HUES6 (cell line): ENCODE measurements around the gene INO80.
A peak's percentile ranks its signal among the peaks of the same experiment; 100 is the strongest.
"Not testable (repeated sequence)": the region's sequence is repeated elsewhere in the genome, so short reads cannot be mapped to it uniquely, and the experiment has no call there.

Experiments
- H3K27ac ChIP-seq: 2 replicates; pipeline ENCODE4 v1.7.0; 2013; ENCODE audit warnings: low read depth, mild to moderate bottlenecking, low read length, inconsistent platforms
- H3K27me3 ChIP-seq: 2 replicates; pipeline ENCODE4 v1.6.1; 2013; ENCODE audit warnings: low read length; ENCODE audit not compliant: control insufficient read depth, insufficient read depth
- H3K36me3 ChIP-seq: 2 replicates; pipeline ENCODE4 v1.6.1; 2013; ENCODE audit warnings: low read length; ENCODE audit not compliant: control insufficient read depth, insufficient read depth
- H3K4me1 ChIP-seq: 2 replicates; pipeline ENCODE4 v1.6.1; 2013; ENCODE audit warnings: low read length; ENCODE audit not compliant: control insufficient read depth, insufficient read depth
- H3K4me3 ChIP-seq: 2 replicates; pipeline ENCODE4 v1.5.1; 2013; ENCODE audit warnings: low read depth, low read length
- H3K9ac ChIP-seq: one replicate; pipeline ENCODE4 v1.6.1; 2013; ENCODE audit warnings: mild to moderate bottlenecking, low read length
- H3K9me3 ChIP-seq: 2 replicates; pipeline ENCODE4 v1.6.1; 2013; ENCODE audit warnings: low read depth, low read length; ENCODE audit not compliant: control insufficient read depth, insufficient read depth

The INO80 gene

DNA sequence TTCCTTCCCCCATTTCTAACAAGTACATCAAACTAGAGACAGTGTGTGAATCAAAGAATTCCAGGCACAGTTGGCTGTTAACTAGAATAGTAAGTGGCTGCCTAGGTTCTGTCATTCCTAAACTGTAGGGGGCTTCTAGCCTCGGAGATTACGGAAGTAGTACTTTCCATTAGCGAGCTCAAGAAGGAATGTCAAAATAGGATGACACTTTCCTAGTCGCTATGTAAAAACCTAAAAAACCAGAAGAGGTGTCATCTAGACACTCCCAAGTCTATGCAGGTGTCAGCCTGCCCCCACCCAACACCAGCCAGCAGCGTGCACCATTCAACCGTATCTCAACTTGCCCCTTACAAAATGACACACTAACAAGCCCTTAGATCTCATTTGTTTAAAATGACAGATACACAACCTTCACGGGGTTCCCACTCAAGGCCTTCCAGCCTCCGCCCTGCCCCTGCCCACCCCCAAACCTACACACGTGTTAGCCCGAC, 874 bp downstream of the INO80 start:
- H3K9me3 ChIP-seq: no peaks in the 10 kb centered on the region
- H3K36me3 ChIP-seq: peaks cover 7% of the 10 kb centered on the region; the same call in 1 of the 2 replicates
- H3K27me3 ChIP-seq: no peaks in the 10 kb centered on the region
- H3K4me3 ChIP-seq: peak overlapping the region; percentile 88
- peak overlapping the region; percentile 100 for H3K9ac ChIP-seq
- peak overlapping the region; percentile 98 for H3K27ac ChIP-seq
- H3K4me1 ChIP-seq: no peaks in the 10 kb centered on the region

DNA sequence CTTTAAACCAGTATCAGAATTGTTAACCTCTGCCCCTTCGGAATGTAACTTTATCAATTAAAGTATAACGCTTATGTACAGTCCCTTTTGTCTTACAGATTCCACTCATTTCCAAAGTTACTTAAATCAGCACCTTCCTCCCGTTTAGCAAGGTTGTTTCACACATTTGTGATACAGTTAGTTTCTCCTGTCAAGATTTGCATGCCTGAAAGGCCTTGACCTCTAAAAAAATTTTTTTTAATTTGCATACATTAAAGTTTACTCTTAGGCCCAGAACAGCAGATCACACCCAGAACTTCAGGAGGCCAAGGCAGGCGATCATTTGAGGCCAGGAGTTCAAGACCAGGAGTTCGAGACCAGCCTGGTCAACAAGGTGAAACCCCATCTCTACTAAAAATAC, 9.1 kb downstream of the INO80 start:
- Histone ChIP-seq H3K27ac (no peak overlapping the region), H3K4me1 (no peaks in the 10 kb centered on the region), H3K4me3 (no peak overlapping the region), H3K36me3 (peaks cover 17% of the 10 kb centered on the region), H3K9ac (no peak overlapping the region), H3K27me3 (no peaks in the 10 kb centered on the region), H3K9me3 (no peaks in the 10 kb centered on the region)

- no peak overlapping the region for H3K27ac ChIP-seq
- no peaks in the 10 kb centered on the region for H3K9me3 ChIP-seq
- H3K4me1 ChIP-seq: no peaks in the 10 kb centered on the region
- H3K9ac ChIP-seq: no peak overlapping the region
- H3K36me3 ChIP-seq: peaks cover 13% of the 10 kb centered on the region
- no peak overlapping the region for H3K4me3 ChIP-seq
- H3K27me3 ChIP-seq: no peaks in the 10 kb centered on the region
These were observed 10.4 kb downstream of the INO80 start for GRCh38 chr15:41105348-41106334.

- peaks cover 12% of the 10 kb centered on the region for H3K36me3 ChIP-seq
- no peaks in the 10 kb centered on the region for H3K9me3 ChIP-seq
- no peaks in the 10 kb centered on the region for H3K27me3 ChIP-seq
- H3K9ac ChIP-seq: no peak overlapping the region
- no peak overlapping the region for H3K27ac ChIP-seq
- H3K4me1 ChIP-seq: no peaks in the 10 kb centered on the region
- H3K4me3 ChIP-seq: no peak overlapping the region
These were observed 11.8 kb downstream of the INO80 start for GRCh38 chr15:41104234-41104633.

GRCh38 chr15:41102854-41103253, 13.2 kb downstream of the INO80 start:
- peaks cover 10% of the 10 kb centered on the region for H3K36me3 ChIP-seq
- no peak overlapping the region for H3K4me3 ChIP-seq
- no peak overlapping the region for H3K27ac ChIP-seq
- H3K4me1 ChIP-seq: no peaks in the 10 kb centered on the region
- H3K27me3 ChIP-seq: no peaks in the 10 kb centered on the region
- no peak overlapping the region for H3K9ac ChIP-seq
- no peaks in the 10 kb centered on the region for H3K9me3 ChIP-seq

DNA sequence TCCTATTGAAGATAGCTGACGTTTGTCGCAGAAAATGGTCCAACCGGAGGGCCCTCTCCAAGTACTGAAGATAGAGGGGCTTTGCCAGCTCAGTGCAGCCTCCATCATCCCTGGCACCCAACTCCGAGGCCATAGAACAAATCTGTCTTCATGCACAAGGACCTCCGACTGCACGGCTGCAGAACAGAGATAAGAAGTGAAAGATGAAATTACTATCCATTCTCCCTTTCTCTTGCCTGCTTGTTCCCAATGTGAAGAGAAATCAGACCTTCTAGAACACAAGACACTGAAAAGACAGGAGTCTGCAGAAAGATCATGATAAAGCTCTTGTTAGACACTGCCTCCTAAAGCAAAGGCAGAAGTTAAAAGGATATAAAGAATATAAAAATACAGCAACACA, 19.9 kb downstream of the INO80 start:
- Histone ChIP-seq H3K9me3 (no peaks in the 10 kb centered on the region), H3K27me3 (no peaks in the 10 kb centered on the region), H3K36me3 (peaks cover 60% of the 10 kb centered on the region), H3K9ac (no peak overlapping the region), H3K27ac (no peak overlapping the region), H3K4me1 (no peaks in the 10 kb centered on the region), H3K4me3 (no peak overlapping the region)

DNA sequence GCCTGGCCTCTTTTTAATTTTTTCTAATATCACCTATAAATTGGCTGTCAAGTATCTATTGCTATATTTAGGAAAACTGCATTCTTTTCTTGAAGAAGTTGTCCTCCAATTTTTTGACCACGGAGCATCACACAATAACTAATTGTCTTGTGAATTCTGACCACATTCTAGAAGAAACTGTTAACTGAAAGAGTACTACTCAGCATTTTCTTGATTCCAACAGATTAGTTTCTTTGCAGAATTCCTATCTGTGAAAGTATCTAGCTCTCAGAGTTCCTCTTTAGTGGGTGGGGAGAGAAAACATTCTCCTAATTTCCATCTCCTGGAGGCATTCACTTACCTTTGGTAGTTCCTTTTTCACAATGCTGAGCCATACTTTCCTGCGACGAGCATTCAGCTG, 31.1 kb downstream of the INO80 start:
- Histone ChIP-seq H3K9ac (no peak overlapping the region), H3K4me3 (no peak overlapping the region), H3K4me1 (no peaks in the 10 kb centered on the region), H3K27me3 (no peaks in the 10 kb centered on the region), H3K36me3 (peaks cover 92% of the 10 kb centered on the region), H3K9me3 (no peaks in the 10 kb centered on the region), H3K27ac (no peak overlapping the region)

GRCh38 chr15:41080144-41080543, 35.9 kb downstream of the INO80 start:
- no peaks in the 10 kb centered on the region for H3K9me3 ChIP-seq
- no peaks in the 10 kb centered on the region for H3K27me3 ChIP-seq
- no peak overlapping the region for H3K4me3 ChIP-seq
- H3K4me1 ChIP-seq: no peaks in the 10 kb centered on the region
- no peak overlapping the region for H3K27ac ChIP-seq
- peaks cover 87% of the 10 kb centered on the region for H3K36me3 ChIP-seq
- H3K9ac ChIP-seq: no peak overlapping the region

DNA sequence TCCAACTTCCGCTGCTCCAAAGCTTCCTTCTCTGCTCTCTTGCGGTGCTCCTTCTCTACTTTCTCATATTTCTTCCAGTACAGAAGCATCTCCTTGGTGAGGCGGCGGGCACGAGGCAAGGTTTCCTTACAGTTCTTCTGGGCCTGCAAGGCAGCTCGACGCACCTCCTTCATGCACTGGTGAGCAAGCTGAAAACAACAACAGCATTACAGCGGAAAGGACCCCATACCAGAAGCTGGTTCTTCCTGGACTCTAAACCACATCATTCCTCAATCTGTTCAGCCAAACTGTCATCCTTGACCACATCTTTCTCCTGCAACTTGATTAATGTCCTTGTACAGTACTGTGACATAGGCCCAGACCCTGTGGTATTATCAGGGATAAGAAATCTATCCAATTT, 36.4 kb downstream of the INO80 start:
- no peaks in the 10 kb centered on the region for H3K9me3 ChIP-seq
- H3K27ac ChIP-seq: no peak overlapping the region
- no peak overlapping the region for H3K9ac ChIP-seq
- no peak overlapping the region for H3K4me3 ChIP-seq
- H3K36me3 ChIP-seq: peaks cover 87% of the 10 kb centered on the region
- H3K27me3 ChIP-seq: no peaks in the 10 kb centered on the region
- H3K4me1 ChIP-seq: no peaks in the 10 kb centered on the region

DNA sequence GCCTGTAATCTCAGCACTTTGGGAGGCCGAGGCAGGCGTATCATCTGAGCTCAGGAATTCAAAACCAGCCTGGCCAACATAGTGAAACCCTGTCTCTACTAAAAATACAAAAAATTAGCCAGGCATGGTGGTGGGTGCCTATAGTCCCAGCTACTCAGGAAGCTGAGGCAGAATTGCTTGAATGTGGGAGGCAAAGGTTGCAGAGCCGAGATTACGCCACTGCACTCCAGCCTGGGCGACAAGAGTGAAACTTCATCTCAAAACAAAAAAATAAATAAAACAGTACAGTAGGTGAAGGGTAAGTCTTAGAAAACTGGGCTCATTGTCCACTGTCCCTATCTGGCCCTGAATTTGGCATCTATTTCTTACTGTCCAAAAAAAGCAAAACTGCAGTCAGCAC, 37.2 kb downstream of the INO80 start:
- H3K36me3 ChIP-seq: peaks cover 88% of the 10 kb centered on the region
- H3K4me1 ChIP-seq, H3K27me3 ChIP-seq, H3K27ac ChIP-seq, H3K9me3 ChIP-seq, H3K4me3 ChIP-seq, H3K9ac ChIP-seq: not testable (repeated sequence)

DNA sequence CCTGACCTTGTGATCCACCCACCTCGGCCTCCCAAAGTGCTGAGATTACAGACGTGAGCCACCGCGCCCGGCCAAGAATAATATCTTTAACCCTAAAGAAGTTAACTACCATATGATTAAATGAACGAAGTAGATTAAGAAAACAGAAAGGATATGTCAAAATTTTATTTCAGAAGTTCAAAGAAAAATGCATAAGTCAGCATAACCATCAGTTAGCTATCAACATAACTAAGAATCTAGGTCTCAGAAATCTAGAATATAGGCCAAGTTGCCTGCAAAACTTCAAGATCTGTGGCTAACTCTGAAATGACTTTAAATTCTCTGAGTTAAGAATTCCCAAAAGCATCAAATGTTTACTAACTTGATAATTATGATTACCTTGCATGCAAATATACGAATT, 38.0 kb downstream of the INO80 start:
- no peaks in the 10 kb centered on the region for H3K4me1 ChIP-seq
- peaks cover 88% of the 10 kb centered on the region for H3K36me3 ChIP-seq
- H3K27ac ChIP-seq: no peak overlapping the region
- H3K9me3 ChIP-seq: no peaks in the 10 kb centered on the region
- no peak overlapping the region for H3K9ac ChIP-seq
- no peaks in the 10 kb centered on the region for H3K27me3 ChIP-seq
- no peak overlapping the region for H3K4me3 ChIP-seq
